Measurements from ENCODE around the gene TOMM6.
A peak's percentile ranks its signal among the peaks of the same experiment; 100 is the strongest.
"Not testable (repeated sequence)": the region's sequence is repeated elsewhere in the genome, so short reads cannot be mapped to it uniquely, and the experiment has no call there.

TOMM6 gene

GRCh38 chr6:41783106-41783780 is 4.3 kb upstream of the TOMM6 start:
- DNase-seq, result no peak

DNA sequence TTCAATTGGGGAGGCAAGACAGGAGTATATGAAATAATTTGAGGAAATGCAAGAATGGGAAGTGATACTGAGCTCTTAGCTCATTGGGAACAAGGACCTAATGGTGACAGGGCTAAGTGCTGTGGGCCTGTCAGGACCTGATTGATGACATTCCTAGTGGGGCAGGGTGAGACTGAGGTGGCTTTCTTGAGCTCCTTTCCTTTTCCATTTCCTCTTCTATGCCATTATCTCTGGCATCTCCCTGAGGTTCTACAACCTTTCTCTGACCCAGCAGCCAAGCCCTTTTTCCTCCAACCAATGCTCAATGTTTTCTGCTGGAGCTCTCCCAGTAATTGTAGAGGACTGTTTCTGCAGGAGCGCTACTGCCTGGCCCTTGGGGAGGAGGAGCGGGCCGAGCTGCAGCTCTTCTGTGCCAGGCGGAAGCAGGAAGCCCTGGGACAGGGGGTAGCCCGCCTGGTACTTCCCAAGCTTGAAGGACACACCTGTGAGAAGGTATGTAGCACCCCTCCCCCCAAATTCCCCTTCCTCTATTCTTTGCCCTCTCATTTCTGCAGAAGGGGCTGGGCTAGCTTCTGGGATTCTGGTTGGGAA is 2.8 kb upstream of the TOMM6 start:
- no peak for DNase-seq

DNA sequence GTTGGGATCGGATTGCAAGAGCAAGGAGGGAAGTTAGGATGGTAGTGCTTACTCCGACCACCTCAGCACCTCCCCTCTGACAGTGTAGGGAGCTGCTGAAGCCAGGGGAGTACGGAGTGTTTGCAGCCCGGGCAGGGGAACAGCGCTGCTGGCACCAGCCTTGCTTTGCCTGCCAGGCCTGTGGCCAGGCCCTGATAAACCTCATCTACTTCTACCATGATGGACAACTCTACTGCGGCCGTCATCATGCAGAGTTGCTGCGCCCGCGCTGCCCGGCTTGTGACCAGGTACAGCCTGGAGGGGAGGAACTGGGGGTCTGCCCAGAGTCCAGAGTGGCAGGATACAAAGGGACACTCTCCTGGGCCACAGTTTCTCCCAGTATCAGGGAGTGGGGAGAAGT is 2.2 kb upstream of the TOMM6 start:
- no peak for DNase-seq

- peak in 25 of 56 donors; percentile 26 to 79 (median 48) for DNase-seq
Observed at GRCh38 chr6:41785689-41786450, 1.6 kb upstream of the TOMM6 start.

- peak in 55 of 56 donors; percentile 29 to 93 (median 80) for DNase-seq
Observed at GRCh38 chr6:41786451-41787218, 859 bp upstream of the TOMM6 start.

GRCh38 chr6:41789390-41789724 is 1.9 kb downstream of the TOMM6 start:
- no peak for DNase-seq

GRCh38 chr6:41790045-41790444 is 2.6 kb downstream of the TOMM6 start:
- no peak for DNase-seq

GRCh38 chr6:41791305-41791704 is 3.8 kb downstream of the TOMM6 start:
- DNase-seq, result no peak

DNA sequence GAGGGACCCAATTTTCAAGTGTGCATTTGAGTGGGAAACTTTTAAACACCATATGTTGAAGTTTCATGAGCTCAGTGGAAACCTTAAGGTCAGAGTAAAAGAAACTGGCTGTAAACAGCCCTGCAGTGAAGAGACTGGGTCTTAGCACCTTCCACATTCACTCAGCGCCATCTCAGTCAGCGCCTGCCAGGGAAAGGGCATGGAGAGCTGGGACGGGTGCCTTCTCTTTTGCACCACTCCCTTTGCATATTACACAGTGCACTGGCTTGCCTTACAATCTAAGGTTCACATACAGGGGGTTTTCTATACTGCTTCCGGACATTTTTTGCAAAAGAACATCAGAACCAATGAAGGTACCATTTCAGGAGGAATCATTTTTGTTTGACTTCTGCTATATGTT is 4.5 kb downstream of the TOMM6 start:
- DNase-seq, result no peak

- DNase-seq, result no peak
Observed at GRCh38 chr6:41796474-41796873, 9.0 kb downstream of the TOMM6 start.

DNA sequence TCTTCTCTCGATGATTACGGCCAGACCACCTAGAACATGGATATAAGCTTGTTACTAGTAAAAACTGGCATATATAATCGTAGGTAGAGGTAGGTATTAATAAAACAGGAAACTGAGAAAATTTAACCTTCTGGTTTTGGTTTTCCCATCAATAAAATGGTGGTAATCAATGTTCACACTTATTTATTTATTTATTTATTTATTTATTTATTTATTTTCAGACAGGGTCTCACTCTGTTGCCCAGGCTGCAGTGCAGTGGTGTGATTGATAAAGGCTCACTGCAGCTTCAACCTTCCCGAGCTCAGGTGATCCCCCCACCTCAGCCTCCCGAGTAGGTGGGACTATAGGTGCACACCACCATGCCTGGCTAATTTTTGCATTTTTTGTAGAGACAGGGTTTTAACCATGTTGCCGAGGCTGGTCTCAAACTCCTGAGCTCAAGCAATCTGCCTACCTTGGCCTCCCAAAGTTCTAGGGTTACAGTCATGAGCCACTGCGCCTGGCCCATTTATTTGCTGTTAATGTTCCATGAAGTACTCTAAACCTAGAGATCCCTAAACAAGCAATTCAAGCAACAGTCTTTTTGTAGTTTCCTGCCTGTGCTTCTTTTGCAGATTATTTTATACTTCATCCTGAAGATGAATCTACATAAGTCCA is 11.5 kb downstream of the TOMM6 start:
- no peak for DNase-seq

DNA sequence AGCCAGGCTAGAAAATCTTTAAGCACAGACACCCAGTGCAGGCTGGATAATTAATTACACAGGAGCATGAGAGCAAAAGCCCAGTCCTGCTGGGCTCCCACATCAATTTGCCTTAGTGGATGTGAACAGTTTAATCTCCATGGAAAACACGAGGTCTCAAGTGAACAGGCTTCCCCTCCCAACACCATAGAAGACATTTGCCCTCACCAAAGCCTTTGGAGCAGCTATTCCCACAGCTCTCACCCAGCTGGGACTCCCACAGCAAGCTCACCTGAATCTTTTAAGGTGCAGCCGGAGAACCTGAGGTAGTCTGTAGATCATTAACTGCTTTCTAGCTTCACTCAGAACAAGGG is 12.0 kb downstream of the TOMM6 start:
- DNase-seq, result no peak

GRCh38 chr6:41801380-41801779 is 13.9 kb downstream of the TOMM6 start:
- peak in 22 of 56 donors; percentile 2 to 81 (median 27) for DNase-seq

DNA sequence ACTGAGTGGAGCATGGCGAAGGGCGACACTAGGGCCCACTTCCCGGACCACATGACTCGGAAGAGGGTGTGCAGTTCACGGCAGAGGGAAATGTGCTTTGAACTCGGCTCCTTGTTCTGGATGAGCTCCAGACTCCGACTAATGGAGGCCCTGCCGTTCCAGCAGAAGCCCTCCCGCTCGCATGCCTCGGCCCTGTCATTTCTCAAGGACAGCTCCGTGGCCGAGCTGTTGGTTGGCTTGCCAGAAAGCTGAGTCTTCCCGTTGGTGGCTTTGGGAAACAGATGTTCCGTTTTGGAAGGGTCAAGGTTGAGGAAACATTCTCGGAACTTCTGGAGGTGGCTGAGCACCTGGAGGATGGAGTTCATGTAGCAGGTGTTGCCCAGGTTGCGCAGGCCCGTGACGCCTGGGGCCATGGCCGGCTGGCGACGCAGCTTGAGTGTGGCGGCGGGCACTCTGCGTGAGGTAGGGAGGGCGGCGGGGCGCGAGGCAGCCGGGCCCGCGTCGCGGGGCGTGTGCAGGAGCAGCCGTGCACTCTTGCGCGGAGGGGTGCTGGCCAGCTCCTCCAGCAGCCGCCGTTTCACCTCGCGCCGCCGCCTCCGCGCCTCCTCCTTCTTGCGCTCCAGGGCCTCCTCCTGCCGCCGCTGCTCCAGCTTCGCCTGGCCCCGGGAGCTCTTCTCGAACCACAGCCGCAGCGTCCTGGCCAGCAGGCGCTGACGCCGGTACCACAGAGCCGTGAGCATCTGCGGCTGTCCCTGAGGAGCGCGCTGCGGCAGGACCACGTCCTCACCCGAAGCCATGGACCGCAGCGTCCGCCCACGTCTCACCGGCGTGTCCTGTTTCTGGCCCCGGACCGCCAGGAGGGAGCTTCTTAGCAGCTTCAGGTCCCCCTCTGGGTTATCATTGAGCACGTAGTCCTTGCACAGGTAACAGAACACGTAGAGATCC is 18.6 kb downstream of the TOMM6 start:
- DNase-seq, result no peak

DNA sequence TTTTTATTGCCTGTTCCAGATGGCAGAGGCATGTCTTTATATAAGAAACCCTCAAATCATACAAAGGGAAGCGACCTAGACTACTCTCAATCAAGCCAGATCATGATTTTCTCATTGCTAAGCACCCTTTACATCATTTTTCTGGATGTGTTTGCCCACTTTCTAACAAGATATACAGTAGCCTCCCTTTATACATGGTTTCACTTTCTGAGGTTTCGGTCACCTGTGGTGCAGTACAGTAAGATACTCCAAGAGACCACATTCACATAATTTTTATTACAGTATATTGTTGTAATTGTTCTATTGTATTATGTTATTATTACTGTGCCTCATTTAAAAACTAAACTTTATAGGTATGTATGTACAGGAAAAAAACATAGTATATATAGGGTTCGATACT is 23.6 kb downstream of the TOMM6 start:
- no peak for DNase-seq

- DNase-seq, result not testable (repeated sequence)
Observed at GRCh38 chr6:41811946-41812345, 24.5 kb downstream of the TOMM6 start.

- no peak for DNase-seq
Observed at GRCh38 chr6:41813469-41813868, 26.0 kb downstream of the TOMM6 start.

- no peak for DNase-seq
Observed at GRCh38 chr6:41813956-41814355, 26.5 kb downstream of the TOMM6 start.

- DNase-seq, result no peak
Observed at GRCh38 chr6:41814629-41815028, 27.1 kb downstream of the TOMM6 start.

DNA sequence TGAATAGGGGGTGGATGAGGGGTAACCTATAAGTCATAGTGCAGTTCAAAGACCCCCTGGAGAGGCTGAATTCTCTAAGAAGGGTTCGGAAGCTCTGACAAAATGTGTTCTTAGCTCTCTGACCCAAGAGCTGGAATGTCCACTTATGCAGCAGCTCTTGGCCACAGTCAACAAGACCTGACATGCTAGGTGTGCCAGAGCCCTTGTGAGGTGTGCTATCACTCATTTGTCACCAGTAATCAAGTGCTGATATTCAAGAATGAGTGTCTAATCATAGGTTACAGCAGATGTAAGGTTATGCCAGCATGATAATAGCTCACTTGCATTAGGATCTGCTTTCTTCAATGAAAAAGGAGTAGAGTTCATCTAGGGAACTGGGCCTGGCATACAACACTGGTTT is 28.1 kb downstream of the TOMM6 start:
- DNase-seq, result no peak

All from nucleus accumbens (tissue), 56 donors.